Stimulated activated naive CD4-positive, alpha-beta T cell treated with Interleukin-2 at 50 U/mL for 16 hours (primary cell): Measurements from ENCODE around the gene BICD2.
A peak's percentile ranks its signal among the peaks of the same experiment; 100 is the strongest.

ENCODE experiments used
- DNase-seq: peaks from one replicate; lab custom pipeline; 2025; lab: John Stamatoyannopoulos, UW

Gene BICD2

DNA sequence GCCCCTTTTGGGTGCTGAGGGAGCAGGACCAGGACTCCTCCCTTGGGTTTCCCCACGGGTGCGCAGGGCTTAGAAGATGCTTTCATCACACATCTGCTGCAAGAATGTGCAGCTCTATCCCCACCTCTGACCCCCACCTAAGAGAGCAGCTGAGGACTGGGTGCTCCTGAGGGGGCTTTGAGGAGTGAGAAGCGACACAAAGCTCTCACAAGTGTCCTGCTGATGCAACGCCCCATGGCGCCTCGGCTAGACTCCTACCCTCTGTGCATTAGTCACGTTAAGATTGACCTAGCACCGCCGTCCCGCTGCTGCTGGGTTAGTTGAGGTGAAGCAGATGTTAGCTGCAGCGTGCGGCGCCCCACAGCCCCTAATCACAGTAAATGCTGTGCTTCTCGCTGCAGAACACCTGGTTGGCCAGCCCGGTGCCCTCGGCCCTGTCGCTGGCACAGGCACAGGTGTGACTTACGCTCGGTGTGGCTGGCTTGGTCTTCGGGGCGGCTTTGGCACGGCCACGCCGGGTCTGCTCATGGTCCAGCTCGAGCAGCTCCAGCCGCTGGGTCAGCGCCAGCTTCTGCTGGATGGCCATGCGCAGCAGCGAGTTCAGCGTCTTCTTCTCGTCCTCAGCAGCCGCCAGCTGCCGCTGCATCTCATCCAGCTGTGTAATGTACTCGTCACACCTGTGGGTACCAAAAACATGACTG is 49.7 kb downstream of the BICD2 start:
- no peak for DNase-seq

- DNase-seq = no peak
Measured at GRCh38 chr9:92714016-92714415, 50.6 kb downstream of the BICD2 start.

DNA sequence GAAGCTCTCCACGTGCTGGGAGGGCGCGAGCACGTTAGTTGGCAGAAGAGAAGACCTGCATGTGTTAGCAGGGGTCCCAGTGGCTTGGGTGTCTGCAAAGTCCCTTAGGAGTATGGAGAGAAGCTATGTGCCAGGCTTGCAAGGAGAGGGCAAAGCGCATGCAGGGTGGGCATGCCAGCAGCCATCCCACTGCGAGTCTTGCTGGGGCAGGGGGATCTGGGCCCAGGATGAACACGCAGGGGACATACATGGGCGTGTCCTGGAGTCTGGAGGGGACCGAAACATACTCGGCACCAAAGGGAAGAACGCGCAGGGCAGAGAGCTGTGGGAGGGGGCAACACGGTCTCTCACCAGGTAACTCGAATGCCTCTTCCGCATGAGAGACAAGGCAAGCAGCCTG is 51.1 kb downstream of the BICD2 start:
- DNase-seq = no peak

- no peak for DNase-seq
Measured at GRCh38 chr9:92712767-92713166, 51.9 kb downstream of the BICD2 start.

- DNase-seq = peak; percentile 27
Measured at GRCh38 chr9:92711844-92712243, 52.8 kb downstream of the BICD2 start.

GRCh38 chr9:92711146-92711545 is 53.5 kb downstream of the BICD2 start:
- no peak for DNase-seq

DNA sequence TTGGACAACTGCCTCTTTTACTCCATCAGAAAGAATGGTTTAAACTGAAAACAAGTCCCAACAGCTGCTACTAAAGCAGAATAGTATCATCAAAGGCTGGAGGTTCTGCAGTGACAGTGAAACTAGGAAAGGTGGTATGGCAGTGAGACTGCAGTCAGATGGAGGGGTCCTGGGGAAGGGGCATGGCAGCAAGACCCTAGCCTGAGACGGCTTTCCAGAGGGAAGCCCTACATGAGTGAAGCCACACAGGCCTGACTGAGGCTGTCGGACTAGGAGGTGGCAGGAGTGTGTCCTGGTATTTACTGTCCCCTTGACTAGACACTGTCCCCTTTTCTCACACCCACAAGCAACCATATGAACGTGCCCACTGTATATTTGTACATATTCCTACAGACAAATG is 54.3 kb downstream of the BICD2 start:
- no peak for DNase-seq

DNA sequence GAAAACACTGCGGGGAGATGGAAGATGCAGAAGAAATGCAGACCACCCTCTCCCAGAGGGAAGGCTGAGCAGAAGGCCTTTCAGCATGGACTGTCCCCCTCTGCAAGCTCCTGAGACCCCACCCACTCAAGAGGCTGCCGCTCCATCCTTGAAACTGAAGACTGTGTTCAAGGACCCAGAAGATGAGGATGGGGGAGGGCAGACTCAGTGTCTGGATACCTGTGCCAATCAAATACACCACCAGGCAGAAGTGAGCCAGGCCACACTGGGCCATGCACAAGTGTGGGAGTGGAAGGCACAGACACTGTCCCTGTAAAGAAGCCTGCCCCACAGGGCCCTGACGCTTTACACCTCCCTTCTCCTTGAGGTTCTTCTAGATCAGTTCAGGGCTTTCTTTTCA is 54.7 kb downstream of the BICD2 start:
- DNase-seq = no peak

- no peak for DNase-seq
Measured at GRCh38 chr9:92709240-92709639, 55.4 kb downstream of the BICD2 start.

- no peak for DNase-seq
Measured at GRCh38 chr9:92707530-92707929, 57.1 kb downstream of the BICD2 start.

GRCh38 chr9:92706218-92706940 is 58.3 kb downstream of the BICD2 start:
- DNase-seq = peak; percentile 6

- DNase-seq = no peak
Measured at GRCh38 chr9:92704528-92704927, 60.1 kb downstream of the BICD2 start.

- no peak for DNase-seq
Measured at GRCh38 chr9:92696619-92697018, 68.0 kb downstream of the BICD2 start.

DNA sequence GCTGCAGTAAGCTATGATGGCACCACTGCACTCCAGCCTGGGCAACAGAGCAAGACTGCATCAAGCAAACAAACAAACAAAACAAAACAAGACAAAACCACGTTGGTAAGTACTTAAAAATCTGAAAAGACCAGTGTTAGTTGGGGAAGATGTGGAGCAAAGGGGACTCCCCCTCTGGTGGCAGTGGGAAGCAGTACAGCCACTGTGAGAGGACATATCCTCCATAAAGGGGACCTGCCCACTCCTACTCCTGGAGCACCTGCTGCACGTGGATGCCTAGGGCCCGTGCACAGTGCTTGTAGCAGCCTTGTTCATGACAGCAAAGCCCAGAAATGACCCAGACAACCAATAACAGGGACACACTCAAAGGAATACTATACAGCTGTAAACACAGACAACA is 77.7 kb downstream of the BICD2 start:
- DNase-seq = no peak

GRCh38 chr9:92685022-92685421 is 79.6 kb downstream of the BICD2 start:
- no peak for DNase-seq

DNA sequence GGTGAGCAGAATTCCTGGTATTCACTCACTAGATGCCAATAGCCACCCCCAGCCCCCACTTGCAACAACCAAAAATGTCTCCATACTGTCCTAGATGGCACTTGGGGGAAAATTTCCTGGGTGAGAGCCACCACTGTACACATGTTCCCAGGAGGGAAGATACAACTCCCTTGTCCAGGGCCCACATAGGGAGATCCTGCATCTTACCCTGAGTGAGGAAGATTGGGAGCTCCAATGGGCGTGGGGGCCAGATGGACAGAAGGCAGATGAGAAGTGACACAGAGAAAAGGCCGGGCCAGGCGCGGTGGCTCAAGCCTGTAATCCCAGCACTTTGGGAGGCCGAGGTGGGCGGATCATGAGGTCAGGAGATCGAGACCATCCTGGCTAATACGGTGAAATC is 82.4 kb downstream of the BICD2 start:
- no peak for DNase-seq

DNA sequence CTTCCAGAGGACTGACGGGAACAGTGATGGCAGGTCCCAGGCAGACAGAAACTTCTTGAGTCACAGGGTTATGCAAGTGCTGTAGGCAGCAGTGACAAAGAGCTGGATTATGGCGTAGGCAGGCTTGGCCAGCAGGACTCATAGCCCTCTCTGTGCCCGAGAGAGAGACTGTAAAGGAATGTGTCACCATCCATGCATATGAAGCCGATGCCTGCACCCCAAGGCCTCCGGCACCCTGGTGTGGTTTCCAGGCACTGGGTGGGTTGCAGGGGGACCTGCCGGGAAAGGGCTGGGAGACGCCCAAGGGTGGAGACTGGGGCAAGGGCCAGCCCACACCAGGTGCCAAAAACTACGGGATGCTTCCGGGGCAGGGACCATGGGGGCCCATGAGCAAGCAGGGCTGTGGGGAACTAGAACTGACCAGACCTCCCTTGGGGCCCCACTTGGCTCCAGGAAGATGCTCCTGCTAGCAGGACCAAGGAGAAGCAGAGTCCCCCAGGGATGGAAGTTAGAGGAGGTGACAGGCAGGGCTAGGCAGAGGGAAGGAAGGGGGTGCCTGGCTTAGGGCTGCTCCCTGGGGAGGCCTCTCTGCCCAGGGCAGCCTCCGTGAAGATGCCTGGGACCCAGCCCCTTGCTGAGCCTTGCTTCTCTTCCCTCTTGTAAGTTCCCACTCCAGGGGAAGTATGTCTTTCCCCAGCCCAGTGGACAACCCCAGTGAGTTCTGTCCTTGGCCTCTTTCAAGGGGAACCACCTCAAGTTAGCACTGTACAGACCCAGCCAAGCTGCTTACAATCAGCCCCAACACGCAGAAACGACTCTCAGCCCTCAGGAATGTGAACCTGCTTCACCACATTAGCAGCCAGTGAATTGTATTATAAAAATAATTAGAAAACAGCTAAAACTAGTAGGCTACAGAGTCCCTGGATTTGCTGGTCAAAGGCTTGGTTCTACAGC is 84.2 kb downstream of the BICD2 start:
- DNase-seq = no peak

GRCh38 chr9:92679413-92680165 is 85.0 kb downstream of the BICD2 start:
- no peak for DNase-seq

DNA sequence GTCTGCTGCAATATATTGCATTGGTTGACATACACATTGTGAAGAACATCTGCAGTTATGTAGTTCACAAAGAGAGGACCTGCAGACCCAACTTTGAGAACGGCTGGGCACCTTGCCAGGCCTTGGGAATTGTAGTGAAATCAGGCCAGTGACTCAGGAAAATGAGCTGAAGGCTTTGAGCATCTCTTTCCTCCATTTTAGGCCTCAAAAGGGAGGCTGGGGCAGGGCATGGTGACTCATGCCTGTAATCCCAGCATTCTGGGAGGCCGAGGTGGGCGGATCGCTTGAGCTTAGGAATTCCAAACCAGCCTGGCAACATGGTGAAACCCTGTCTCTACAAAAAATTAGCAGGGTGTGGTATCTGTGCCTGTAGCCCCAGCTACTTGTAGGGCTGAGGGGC is 93.3 kb downstream of the BICD2 start:
- no peak for DNase-seq

GRCh38 chr9:92669890-92670708 is 94.5 kb downstream of the BICD2 start, which contains the start of gene IPPK:
Gene IPPK, minus strand, starts transcription at chr9:92670131. Its CDS starts 143 bp downstream, at chr9:92669988.
- peak; percentile 98 for DNase-seq

DNA sequence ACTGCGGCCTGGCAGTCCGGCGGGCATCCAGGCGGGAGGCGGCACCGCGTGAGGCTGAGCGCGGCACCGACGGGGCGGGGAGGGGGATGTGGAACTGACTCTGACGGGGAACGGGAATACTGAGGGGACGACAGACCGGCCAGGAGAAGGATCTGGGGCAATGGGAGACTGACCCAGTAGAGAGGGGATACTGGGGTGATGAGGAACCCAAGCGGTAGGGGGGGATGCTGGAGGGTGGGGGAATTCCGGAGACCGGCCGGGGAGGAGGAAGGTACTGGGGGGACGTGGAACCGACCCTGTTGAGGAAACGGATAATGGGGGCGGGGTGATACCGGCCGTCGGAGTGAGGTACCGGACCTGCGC is 95.1 kb downstream of the BICD2 start:
- peak; percentile 53 for DNase-seq
